Activated CD4-positive, CD25-positive, alpha-beta regulatory T cell treated with anti-CD3 and anti-CD28 coated beads, Interleukin-2, amount 50 U/mL, for 24 hours (primary cell): ENCODE results near the gene RNF181.
A peak's percentile ranks its signal among the peaks of the same experiment; 100 is the strongest.
"Not testable (repeated sequence)": the region's sequence is repeated elsewhere in the genome, so short reads cannot be mapped to it uniquely, and the experiment has no call there.

Experiments used
- ATAC-seq, 2 donors: fragments of 150-1000 bp; cut with Tn5 transposase; one replicate each; pipeline ENCODE4 v1.10.0; 2021; ENCODE audit warnings: mild to moderate bottlenecking in 1 of 2, moderate library complexity in 1 of 2

RNF181 gene, protein sequence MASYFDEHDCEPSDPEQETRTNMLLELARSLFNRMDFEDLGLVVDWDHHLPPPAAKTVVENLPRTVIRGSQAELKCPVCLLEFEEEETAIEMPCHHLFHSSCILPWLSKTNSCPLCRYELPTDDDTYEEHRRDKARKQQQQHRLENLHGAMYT

DNA sequence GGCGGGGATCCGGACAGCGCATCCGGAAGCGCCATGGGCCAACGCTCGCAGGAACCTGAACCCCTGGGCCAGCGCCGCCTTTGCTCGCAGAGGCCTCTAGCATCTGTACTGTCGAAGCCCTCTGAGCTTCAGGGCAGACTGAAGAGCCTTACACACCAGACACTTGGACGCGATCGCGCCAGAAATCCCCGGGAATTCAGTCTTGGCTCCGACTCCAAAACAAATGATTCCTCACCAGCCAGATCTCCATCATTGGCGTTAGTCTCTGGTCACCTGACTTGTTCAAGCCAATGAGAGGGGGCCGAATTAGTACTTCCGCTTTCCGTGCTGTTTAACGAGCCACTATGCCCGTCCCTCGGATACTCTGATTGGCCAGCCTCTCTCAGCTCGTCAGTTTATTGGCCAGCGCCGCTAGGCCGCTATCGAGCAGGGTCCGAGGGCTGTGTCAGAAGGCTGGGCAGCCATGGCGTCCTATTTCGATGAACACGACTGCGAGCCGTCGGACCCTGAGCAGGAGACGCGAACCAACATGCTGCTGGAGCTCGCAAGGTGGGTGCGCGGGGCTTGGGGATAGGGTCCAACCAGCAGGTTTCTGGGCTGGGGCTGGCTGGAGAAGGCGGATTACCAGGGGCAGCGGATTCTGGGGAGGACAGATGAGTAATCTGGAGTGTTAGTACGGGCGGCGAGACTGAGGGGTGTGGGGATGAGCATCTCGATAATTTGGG lies at the start of gene RNF181:
RNF181 (plus strand) TSS at position 445 of the 725 bp plus-strand sequence; CDS start at position 464, 19 bp downstream.
- peak; percentile 100 for ATAC-seq

DNA sequence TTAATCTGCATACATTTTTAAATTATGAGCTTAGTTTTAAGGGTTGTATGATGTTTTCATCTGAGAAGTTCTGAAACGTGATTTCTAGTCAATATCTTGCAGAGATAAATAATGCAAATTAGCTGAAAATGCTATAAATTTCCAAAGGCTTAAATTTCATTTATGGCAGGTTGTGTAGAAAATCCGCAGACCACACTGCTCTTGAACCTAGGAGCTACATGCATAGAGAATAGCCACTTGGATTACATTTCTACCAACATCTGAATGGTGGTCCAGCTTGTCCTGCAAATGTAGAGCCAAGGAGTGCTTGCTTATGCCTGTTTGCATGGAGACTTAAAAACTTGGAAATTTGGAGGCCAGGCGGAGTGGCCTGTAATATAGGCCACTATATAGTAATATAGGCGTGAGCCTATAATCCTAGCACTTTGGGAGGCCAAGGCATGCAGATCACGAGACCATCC lies 49.7 kb upstream of the RNF181 start:
- ATAC-seq, result peak; percentile 1 to 10

DNA sequence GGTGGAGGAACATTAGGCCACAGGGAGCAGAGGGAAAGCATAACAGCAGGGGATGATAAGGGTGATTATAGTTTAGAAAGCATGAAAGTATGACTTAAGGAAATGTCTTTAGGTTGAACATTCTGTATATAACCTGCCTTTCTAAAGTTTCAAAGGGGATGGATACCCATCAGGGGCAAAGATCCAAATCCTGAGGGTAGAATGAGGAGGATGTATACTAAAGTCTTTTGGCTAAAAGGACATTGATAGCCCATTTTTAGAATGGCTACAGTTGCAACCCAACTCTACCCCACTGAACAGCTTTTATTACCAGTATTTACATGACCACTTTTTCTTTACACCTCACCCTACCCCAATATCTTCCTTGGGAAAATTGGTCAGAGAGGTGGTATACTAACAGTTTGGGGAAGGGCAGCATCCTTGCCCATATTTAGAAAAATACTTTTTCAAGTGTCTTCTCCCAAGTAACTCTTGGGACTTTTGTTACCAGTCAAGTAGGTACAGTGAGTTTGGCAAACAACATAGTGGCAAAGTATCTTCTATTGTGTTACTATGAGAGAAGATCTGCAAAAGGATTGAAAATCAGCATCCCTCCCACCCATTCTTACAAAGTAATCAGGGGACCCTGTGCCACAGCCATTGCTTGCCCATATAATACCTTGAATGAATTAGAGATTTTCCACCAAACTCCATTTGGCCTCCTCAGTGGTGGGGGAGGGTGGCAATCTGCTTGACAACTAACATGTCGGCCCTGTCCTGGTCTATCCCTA lies 48.3 kb upstream of the RNF181 start:
- peak in 1 of 2 donors; percentile 7 for ATAC-seq

DNA sequence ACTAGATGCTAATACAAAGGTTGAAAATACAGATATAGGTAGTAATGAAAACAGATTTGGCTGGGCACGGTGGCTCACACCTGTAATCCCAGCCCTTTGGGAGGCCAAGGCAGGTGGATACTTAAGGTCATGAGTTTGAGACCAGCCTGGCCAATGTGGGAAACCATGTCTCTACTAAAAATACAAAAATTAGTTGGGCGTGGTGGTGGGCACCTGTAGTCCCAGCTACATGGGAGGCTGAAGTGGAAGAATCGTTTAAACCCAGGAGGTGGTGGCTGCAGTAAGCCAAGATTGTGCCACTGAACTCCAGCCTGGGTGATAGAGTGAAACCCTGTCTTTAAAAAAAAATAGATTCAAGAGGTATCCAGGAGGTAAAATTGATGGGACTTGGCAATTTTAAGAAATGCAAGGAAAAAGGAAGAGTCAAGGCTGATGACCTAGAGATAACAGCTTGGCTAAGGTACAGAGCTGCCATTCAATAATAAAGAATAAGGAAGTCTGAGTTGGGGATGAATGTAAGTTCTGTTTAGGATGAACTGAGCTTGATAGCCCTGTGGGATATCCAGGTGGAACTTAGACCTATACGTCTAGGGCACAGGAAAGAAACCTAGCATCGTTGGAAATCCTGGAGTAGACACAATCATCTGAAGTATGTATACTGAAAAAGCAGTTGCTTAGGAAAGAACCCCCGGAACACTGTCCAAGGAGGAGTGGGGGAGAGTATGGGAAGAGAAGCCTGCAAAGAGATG lies 47.5 kb upstream of the RNF181 start:
- ATAC-seq, result no peak

DNA sequence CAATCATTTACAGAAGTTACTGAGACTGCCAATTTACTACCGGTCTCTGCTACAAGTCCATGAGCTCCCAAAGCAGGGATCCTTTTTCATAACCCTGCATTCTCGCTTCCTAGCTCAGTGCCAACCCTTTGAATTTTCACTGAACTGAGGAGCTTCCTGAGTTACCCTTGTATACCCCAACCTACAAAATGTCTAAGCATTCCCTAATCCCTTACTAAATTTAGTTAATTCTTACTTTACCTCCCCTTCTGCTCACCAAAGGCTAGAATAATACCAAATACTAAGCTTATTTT lies 47.0 kb upstream of the RNF181 start:
- no peak for ATAC-seq

DNA sequence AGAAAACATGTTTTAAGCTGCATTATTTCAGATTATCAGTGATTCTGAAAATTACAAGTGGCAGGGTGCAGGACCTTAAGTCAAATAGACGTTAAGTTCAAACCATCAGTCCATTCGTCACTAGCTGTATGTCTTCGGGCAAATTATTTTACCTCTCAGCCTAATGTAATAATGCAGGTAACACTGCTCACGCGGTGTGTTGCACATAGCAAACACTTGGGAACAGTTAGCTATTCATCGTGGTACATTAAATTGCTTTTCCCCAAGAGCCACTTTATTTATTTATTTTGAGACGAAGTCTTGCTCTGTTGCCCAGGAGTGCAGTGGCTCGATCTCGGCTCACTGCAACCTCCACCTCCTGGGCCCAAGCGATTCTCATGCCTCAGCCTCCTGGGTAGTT lies 46.5 kb upstream of the RNF181 start:
- ATAC-seq, result no peak

DNA sequence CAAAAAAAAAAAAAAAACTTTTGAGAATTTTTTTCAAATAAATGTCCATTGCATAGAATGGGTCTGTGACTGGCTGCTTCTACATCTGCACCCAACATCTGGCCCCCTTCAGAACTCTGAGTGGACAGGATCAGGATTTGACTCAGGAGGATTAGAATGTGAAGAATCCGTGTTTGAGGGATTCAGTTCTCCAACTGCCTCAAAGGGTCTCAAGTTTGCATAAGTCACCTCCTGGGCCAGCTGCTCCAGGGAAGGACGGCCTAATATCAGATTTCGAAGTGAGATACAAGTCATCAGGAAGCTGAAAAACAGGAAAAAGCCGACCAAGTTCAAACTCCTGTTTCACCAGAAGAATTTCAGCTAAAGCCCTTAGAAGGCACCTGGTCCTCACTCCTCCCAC lies 45.7 kb upstream of the RNF181 start:
- ATAC-seq, result no peak

DNA sequence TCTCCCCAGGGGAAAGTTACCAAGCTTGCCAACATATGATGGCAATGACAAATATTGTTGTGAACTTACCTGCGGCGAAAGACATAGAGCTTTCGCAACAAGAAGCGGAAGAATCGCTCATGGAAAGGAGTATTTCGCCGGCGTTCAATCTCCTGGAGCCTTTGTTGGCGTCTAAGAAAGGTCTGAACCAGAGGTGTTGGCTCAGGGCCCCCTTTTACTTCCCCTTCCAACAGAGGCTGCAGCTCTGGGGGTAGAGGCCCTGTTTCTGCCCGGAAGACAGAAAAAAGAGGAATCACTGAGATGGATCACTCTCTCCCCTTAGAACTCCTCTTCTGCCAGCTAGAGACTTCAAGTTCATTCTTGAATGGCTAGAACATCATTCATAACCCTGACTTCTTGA lies 45.1 kb upstream of the RNF181 start:
- ATAC-seq, result no peak

DNA sequence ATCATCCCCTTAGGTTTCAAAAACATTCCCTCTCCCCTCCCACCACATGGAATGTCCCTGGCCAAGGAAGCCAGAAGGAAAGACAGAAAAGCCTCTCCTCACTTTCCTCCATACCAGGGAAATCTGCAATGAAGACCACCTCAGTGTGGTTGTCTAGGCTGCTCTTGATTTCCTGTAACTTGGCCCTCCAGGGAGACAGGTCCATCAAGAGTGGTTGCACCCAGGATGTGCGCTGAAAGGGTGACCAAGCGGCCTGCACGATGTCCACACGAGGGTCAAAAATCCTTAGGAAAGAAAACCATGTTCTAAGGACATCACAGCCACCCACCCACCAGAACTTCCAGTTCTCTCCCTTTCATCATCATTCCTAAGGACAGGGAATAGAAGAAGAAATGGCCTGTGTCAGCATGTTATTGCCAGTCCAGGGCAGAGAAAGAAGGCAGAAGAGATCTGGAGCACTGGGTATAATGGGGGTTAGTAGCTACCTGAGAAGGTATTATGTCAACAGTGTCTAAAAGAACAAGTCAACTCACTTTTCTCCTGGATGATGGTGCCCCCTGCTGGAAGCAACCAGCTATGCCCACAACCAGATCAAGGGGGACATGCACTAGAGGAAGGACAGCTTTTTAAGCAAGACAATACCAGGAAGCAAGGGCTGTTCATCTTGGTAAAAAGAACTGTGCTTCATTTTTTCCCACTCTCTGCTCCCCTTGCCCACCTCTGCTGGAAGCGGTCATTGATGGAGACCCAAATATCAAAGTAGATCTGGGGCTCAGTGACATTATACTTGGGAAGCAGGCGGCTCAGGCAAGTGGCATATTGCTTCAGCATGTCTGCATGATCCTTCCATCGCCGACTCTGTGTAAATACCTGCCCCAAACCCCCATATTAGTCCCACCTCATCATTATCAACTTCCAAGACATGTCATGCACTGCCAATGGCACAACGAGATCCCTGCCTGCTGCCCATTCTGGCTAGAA lies 43.6 kb upstream of the RNF181 start:
- peak; percentile 83 to 92 for ATAC-seq

DNA sequence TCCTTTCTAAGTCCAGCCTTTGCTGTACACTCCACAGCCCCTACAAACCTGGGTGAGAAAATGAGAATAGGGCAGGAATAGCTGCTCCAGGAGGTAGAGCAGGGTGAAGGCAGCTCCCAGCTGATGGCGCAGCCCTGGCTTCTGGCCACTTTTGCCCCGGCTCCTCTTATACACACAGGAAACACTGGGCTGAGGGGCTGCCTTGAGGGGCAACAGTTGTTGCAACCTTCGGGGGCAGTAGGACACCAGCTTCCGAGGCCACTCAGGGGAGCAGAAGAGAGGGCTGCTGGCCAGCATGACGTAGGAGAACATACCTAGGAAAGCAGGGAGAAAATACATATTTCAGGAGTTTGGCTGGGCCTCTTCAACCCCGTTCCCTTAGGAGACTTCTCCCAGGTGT lies 42.4 kb upstream of the RNF181 start:
- ATAC-seq, result no peak

DNA sequence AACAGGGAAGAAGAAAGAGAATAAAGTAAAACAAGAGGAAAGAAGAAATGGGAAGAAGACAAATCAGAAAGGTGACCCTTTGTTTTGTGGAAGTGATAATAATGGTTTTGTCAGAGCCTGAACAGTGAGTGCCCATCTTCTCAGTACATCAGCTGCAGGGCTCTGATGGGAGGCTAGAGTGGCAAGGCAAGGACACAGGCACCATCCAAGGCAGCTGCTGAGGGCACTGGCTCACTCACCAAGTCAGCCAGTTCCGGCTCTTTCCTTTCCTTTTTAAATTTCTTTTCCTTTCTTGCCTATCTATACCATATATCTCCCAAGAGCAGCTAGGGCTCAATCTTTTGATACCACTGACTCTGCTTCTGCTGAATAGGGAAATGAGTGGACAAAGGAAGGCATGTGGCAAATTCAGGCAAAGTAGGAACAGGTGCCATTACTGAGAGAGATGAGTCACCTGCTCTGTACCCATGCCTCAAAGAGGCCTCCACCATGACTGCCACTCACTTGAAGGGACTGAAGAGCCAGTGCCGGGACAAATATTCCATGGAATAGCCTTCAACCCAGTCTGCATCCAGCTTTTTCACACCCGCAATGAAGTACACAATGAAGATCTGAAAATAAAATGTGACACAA lies 40.4 kb upstream of the RNF181 start:
- ATAC-seq, result no peak

DNA sequence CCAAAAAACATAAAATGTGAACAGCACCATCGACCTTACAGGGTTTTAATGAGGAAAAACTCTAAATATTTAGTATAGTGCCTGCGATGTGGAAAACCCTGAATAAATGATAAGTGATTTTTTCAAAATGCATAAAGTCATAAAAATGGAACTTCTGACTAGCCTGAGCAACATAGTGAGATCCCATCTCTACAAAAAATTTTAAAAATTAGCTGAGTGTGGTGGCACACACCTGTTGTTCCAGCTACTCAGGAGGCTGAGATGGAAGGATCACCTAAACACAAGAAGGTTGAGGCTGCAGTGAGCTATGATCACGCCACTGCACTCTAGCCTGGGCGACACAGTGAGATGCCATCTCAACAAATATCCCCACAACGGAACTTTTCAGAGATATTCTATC lies 38.4 kb upstream of the RNF181 start:
- ATAC-seq, result no peak

DNA sequence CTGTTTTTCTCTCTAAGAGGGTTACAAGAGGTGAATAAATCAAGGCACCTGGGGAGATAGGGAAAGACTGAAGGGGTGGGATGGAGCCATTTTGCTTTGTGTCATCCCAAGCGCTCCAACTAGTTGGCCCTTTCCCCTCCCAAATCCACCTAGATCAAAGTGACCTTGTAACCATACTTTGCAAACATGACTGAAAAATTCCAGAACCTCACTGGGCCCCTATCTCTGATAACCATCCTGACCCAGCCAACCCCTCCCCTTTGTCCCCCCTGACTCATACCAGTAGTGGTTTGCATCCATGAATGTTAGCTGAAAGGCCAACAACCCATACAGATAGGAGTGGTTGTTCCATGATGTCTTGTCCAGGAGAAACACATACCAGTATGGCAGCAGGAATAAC lies 37.4 kb upstream of the RNF181 start:
- ATAC-seq, result no peak

DNA sequence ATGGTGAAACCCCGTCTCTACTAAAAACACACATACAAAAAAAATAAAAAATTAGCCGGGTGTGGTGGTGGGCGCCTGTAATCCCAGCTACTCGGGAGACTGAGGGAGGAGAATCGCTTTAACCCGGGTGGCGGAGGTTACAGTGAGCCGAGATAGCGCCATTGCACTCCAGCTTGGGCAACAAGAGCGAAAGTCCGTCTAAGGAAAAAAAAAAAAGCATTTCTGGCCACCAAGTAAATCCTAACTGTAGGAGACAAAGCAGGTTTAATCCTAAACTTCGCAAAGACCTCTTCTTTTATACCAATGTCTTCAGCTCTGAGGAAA lies 35.2 kb upstream of the RNF181 start:
- ATAC-seq, result not testable (repeated sequence)

DNA sequence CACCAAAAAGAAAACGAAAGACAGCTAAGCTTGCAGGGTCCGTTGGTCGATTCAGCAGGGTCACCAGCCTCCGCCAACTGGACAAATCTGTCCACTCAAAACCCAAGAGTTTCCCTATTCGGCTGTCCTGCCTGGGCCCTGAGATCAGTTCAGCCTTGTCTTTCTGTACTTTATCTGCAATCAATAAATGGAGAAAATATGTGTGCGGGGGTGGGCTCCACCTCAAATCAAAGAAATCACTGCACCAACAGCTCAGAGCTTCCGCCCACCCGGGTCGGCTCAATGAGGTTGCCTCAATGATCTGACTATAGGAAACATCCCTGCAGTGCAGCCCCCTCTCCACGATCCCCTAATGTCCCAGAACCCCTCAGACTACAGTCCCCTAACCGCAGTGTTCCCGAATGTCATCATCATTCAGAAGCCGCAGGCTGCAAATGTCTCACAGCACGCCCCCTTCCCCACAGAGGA lies 34.7 kb upstream of the RNF181 start:
- peak in 1 of 2 donors; percentile 8 for ATAC-seq

DNA sequence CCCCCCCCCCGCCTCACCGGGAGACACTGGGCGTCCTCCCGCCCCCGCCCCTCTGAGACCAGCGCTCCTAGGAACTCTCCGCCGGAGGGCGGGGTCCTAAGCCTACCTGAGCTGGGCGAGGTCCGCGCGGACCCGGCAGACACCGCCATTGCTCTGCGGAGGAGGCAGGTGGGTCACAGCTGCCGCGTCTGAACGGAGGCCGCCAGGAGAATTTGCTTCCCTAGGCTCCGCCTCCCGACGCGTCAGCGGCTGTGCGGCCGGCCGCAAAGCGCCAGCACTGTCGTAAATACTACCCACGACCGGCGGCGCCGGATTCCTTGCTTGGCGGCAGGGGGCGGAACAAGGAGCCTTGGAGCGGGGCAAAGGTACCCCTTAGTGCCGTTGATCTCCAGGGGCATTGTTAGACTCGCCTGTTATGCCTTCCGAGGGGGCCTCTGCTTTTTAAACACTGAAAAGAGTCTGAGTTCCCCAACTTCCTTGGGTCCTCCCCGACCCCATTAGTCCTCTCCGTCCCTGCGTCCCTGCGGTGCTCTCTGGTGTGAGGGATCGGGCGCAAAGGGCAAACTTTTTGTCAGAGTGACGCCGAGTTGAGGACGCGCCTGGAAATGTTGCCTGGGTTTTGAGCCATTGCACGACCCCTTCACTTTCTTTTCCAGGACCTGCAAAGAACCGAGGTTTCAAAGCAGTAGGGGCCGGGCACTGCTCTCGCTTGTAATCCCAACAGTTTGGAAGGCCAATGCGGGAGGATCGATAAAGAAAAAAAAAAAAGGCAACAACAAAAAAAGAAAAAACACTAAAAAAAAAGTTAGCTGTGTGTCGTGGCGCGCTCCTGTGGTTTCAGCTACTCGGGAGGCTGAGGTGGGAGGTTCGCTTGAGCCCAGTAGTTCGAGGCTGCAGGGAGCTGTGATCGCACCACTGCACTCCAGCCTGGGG lies 34.0 kb upstream of the RNF181 start, which contains the start of gene GGCX:
GGCX (minus strand) TSS at position 214 of the 933 bp plus-strand sequence; CDS start at position 149, 65 bp downstream.
- ATAC-seq, result peak; percentile 95 to 96

DNA sequence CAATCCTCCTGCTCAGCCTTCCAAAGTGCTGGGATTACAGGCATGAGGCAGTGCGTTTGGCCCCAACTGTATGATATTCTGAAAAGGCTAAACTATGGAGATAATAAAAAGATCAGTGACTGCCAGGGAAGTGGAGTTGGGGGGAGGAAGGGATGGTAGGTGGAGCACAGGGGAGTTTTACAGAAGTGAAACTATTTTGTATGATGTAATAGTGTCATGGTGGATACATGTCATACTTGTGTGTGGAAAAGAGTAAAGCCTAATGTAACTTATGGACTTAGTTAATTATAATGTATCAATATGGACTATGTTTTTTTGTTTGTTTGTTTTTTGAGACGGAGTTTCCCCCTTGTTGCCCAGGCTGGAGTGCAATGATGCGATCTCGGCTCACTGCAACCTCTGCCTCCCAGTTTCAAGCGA lies 31.4 kb upstream of the RNF181 start:
- no peak for ATAC-seq

DNA sequence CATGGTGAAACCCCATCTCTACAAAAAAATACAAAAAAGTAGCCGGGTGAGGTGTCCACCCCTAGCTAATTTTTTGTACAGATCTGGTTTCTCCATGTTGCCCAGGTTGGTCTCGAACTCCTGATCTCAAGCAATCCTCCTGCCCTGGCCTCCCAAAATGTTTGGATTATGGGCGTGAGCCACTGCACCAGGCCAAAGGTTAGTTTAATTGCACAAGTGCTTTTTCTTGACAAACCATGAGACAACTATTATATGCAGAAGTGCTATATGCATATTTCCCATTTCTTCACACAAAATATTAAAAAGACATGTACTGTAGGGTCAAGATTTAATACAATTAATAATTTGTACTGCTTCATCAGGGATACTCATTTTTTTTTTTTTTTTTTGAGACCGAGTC lies 29.3 kb upstream of the RNF181 start:
- no peak for ATAC-seq

DNA sequence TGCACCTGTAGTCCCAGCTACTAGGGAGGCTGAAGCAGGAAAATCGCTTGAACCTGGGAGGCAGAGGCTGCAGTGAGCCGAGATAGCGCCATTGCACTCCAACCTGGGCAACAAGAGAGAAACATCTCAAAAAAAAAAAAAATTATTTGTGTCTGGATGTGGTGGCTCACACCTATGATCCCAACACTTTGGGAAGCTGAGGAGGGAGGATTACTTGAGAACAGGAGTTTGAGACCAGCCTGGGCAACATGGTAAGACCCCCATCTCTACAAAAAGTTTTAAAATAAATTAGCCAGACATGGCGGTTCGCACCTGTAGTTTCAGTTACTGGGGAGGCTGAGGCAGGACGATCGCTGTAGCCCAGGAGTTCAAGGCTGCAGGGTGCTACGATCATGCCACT lies 19.8 kb upstream of the RNF181 start:
- ATAC-seq, result no peak

DNA sequence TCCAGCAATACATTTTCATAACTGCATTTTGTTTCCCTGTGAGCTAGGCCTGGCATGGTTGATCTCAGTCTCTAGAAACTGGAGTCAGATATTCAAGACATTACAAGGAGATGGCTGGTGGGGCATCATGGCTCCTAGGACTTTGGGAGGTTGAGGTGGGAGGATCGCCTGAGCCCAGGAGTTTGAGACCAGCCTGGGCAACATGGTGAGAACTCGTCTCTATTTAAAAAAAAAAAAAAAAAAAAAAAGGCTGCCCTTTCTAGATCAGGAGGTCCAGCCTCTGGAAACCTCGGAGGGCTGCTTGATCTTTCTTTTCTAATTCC lies 18.5 kb upstream of the RNF181 start:
- no peak for ATAC-seq
